CD14-positive monocyte (primary cell): ENCODE data around the gene ZNF626. TPM values are rescaled to one million over a fixed set of nuclear protein-coding genes. Genes with fewer than 3 reads are reported as not detected.

Experiments used
- DNase-seq, 3 donors: peaks; one replicate each; pipeline ENCODE4 v3.0.0-alpha.2; 2011 to 2022
- H2AFZ ChIP-seq: 2 replicates; pipeline ENCODE4 v1.6.0; 2012; ENCODE audit warnings: mild to moderate bottlenecking, low read depth, low read length, inconsistent platforms; ENCODE audit not compliant: insufficient read depth, poor library complexity, severe bottlenecking
- H3K27ac ChIP-seq, 2 donors: 1 replicate in 1 of 2; 2 replicates in 1 of 2; pipeline ENCODE4 v1.5.1; 2012 to 2013; ENCODE audit warnings: low read length in 2 of 2, control low read depth in 1 of 2, inconsistent platforms in 1 of 2, low read depth in 1 of 2, mild to moderate bottlenecking in 1 of 2
- H3K27me3 ChIP-seq, 2 donors: one replicate each; pipeline versions ENCODE4 v1.6.0 to v1.6.1; 2011 to 2013; ENCODE audit warnings: low read length in 2 of 2; ENCODE audit not compliant: control insufficient read depth in 2 of 2, insufficient read depth in 2 of 2
- H3K36me3 ChIP-seq, 2 donors: replicated peaks in 1 of 2; 1 replicate in 1 of 2; 2 replicates in 1 of 2; pipeline versions ENCODE4 v1.5.1 to v1.6.1; 2012 to 2013; ENCODE audit warnings: low read length in 2 of 2, control low read depth in 1 of 2, inconsistent platforms in 1 of 2, mild to moderate bottlenecking in 1 of 2; ENCODE audit not compliant: insufficient read depth in 2 of 2, control insufficient read depth in 1 of 2
- H3K4me1 ChIP-seq, 2 donors: 1 replicate in 1 of 2; 2 replicates in 1 of 2; pipeline versions ENCODE4 v1.5.1 to v1.6.1; 2012 to 2013; ENCODE audit warnings: low read length in 2 of 2, control low read depth in 1 of 2, inconsistent platforms in 1 of 2, mild to moderate bottlenecking in 1 of 2, moderate library complexity in 1 of 2; ENCODE audit not compliant: insufficient read depth in 2 of 2, control insufficient read depth in 1 of 2
- H3K4me2 ChIP-seq: replicated peaks from 2 replicates; pipeline ENCODE3; 2012; ENCODE audit warnings: low read length, moderate library complexity, mild to moderate bottlenecking; ENCODE audit not compliant: poor library complexity, severe bottlenecking; ENCODE audit errors: extremely low read depth
- H3K4me3 ChIP-seq, 3 experiments: fragments of 200-600 bp in 1 of 3; sonication (generic) in 1 of 3; replicated peaks in 1 of 3; 1 replicate in 2 of 3; 2 replicates in 1 of 3; pipeline ENCODE4 v1.5.1; 2011 to 2013; ENCODE audit warnings: low read length in 3 of 3, mild to moderate bottlenecking in 3 of 3, control low read depth in 2 of 3, low read depth in 2 of 3, inconsistent platforms in 1 of 3, moderate library complexity in 1 of 3
- H3K79me2 ChIP-seq: 2 replicates; pipeline ENCODE4 v1.6.0; 2012; ENCODE audit warnings: mild to moderate bottlenecking, control low read depth, inconsistent platforms, low read length, moderate library complexity; ENCODE audit not compliant: insufficient read depth
- H3K9ac ChIP-seq: 2 replicates; pipeline ENCODE4 v1.6.0; 2017; ENCODE audit warnings: low read length, mild to moderate bottlenecking; ENCODE audit not compliant: insufficient read depth, poor library complexity, severe bottlenecking
- H3K9me3 ChIP-seq, 2 donors: replicated peaks in 1 of 2; 1 replicate in 1 of 2; 2 replicates in 1 of 2; pipeline versions ENCODE4 v1.5.1 to v1.6.1; 2012 to 2013; ENCODE audit warnings: low read length in 2 of 2, control low read depth in 1 of 2; ENCODE audit not compliant: control insufficient read depth in 1 of 2, insufficient read depth in 1 of 2
- H4K20me1 ChIP-seq: 2 replicates; pipeline ENCODE4 v1.6.0; 2012; ENCODE audit warnings: mild to moderate bottlenecking, low read length, control low read depth, moderate library complexity; ENCODE audit not compliant: insufficient read depth
- H3K27ac Mint-ChIP-seq, 7 donors: one replicate each; pipeline ENCODE4 v1.8.0; 2020; ENCODE audit warnings: mild to moderate bottlenecking in 7 of 7, mixed read lengths in 7 of 7, moderate library complexity in 6 of 7, inconsistent platforms in 2 of 7
- H3K27me3 Mint-ChIP-seq, 3 donors: one replicate each; pipeline ENCODE4 v1.8.0; 2021 to 2022; ENCODE audit warnings: low read depth in 3 of 3, mild to moderate bottlenecking in 3 of 3, mixed read lengths in 3 of 3, moderate library complexity in 3 of 3, inconsistent platforms in 1 of 3
- H3K36me3 Mint-ChIP-seq, 2 donors: one replicate each; pipeline ENCODE4 v1.8.0; 2020; ENCODE audit warnings: mixed read lengths in 2 of 2, inconsistent platforms in 1 of 2, mild to moderate bottlenecking in 1 of 2
- H3K4me1 Mint-ChIP-seq: one replicate; pipeline ENCODE4 v1.8.0; 2020; ENCODE audit warnings: mild to moderate bottlenecking, mixed read lengths
- H3K4me3 Mint-ChIP-seq, 2 donors: one replicate each; pipeline ENCODE4 v1.8.0; 2020; ENCODE audit warnings: mild to moderate bottlenecking in 2 of 2, mixed read lengths in 2 of 2, moderate library complexity in 1 of 2
- H3K9me3 Mint-ChIP-seq, 7 donors: one replicate each; pipeline ENCODE4 v1.8.0; 2020 to 2022; ENCODE audit warnings: mixed read lengths in 7 of 7, mild to moderate bottlenecking in 6 of 7, moderate library complexity in 6 of 7, inconsistent platforms in 2 of 7
- WGBS: methylation state at CpG from one replicate; pipeline ENCODE4 v1.1.5; 2013; ENCODE audit warnings: missing lambda C conversion rate; ENCODE audit not compliant: insufficient coverage; 5-methylcytosine and 5-hydroxymethylcytosine counted together
- intact Hi-C, 2 donors: fragments of 100-400 bp; cut with micrococcal nuclease; formaldehyde crosslinking; loops; one replicate each; pipeline versions ENCODE4 v1.15.0 to v1.15.1; 2023
- polyA plus RNA-seq, 3 donors: library from polyadenylated mRNA; depleted of rRNA in 1 of 3; unstranded in 2 of 3; stranded (reverse) in 1 of 3; fragments of 300-500 nt in 2 of 3; fragments of >200 nt in 1 of 3; fragmentation: Illumina TruSeq in 2 of 3; gene quantifications; 1 replicate in 2 of 3; 2 replicates in 1 of 3; pipeline ENCODE4 v1.2.3, GENCODE V29; 2012 to 2021
- TF ChIP-seq, protein P1 (sequence below): fragments of 200-600 bp; IDR thresholded peaks from one replicate; pipeline ENCODE4 v1.8.0; 2022; ENCODE audit warnings: antibody characterized with exemption, mild to moderate bottlenecking

The ZNF626 gene
- polyA plus RNA-seq, 3 donors: 0.24 to 1.4 (median 0.40) TPM

DNA sequence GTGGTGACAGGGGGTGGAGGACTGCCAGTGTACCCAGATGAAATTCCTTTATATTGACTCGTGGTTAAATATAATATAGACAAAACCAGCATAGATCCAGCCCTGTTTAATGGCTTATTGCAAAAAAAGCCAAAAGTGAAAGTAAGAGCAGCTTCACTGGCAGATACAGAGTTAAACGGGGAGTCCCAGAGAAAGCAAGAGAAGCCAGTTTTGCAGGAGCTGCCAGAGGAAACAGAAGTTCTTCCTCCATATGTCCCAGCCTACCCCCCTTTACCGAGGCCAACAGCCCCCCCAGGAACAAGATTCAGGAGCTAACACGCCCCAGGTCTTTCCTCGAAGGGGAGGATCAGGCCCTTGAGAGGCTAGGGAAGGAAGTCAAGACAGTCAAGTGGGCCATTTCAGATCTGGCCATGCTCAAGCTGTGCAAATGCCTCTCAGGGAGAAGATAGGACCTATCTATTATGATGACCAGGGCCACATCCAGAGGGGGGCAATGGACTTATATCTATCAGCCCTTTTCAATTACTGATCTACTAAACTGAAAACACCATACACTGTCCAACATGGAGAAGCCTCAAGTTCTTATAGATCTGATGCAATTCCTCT, 48.6 kb downstream of the ZNF626 start:
- Histone ChIP-seq H4K20me1 (no peaks in the 10 kb centered on the region), H2AFZ (no peak overlapping the region), H3K27ac (no peak overlapping the region), H3K36me3 (no peaks in the 10 kb centered on the region), H3K4me1 (no peaks in the 10 kb centered on the region), H3K79me2 (no peaks in the 10 kb centered on the region), H3K4me3 (no peak overlapping the region), H3K4me2 (no peak overlapping the region), H3K27me3 (no peaks in the 10 kb centered on the region), H3K9ac (no peak overlapping the region), H3K9me3 (peaks cover 68 to 94% of the 10 kb centered on the region in 2 donors)
- H3K4me1 Mint-ChIP-seq: no peaks in the 10 kb centered on the region
- H3K27me3 Mint-ChIP-seq: no peaks in the 10 kb centered on the region
- no peak overlapping the region for H3K4me3 Mint-ChIP-seq
- no peaks in the 10 kb centered on the region for H3K36me3 Mint-ChIP-seq
- no peak for DNase-seq
- TF ChIP-seq, protein P1, sequence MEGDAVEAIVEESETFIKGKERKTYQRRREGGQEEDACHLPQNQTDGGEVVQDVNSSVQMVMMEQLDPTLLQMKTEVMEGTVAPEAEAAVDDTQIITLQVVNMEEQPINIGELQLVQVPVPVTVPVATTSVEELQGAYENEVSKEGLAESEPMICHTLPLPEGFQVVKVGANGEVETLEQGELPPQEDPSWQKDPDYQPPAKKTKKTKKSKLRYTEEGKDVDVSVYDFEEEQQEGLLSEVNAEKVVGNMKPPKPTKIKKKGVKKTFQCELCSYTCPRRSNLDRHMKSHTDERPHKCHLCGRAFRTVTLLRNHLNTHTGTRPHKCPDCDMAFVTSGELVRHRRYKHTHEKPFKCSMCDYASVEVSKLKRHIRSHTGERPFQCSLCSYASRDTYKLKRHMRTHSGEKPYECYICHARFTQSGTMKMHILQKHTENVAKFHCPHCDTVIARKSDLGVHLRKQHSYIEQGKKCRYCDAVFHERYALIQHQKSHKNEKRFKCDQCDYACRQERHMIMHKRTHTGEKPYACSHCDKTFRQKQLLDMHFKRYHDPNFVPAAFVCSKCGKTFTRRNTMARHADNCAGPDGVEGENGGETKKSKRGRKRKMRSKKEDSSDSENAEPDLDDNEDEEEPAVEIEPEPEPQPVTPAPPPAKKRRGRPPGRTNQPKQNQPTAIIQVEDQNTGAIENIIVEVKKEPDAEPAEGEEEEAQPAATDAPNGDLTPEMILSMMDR: no peak
- H3K27ac Mint-ChIP-seq: no peak overlapping the region
- H3K9me3 Mint-ChIP-seq: peaks cover 25 to 76% (median 56%) of the 10 kb centered on the region in 7 donors
- intact Hi-C loops: no loop called here
- WGBS: 10% methylated on average over 2 of the region's 5 CpGs

DNA sequence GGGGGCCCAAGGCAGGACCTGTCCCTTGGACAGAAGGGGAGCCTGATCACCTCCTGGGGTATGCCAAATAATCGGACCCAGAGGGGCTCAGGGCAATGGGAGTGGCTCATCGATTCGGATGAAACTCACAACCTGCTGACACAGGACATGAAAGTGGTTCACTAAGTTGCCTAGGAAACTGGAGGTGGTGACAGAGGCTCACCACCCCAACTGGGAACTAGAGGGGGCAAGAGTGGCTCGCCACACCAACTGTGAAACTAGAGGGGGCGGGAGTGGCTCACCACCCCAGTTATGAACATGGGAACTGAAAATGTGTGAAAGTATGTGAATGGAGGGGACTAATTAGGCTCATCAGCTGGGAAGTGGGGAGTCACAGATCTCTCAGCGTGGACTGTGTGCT, 49.5 kb downstream of the ZNF626 start:
- Histone ChIP-seq H3K36me3 (no peaks in the 10 kb centered on the region), H4K20me1 (no peaks in the 10 kb centered on the region), H3K9me3 (peaks cover 72 to 92% of the 10 kb centered on the region in 2 donors), H3K4me1 (no peaks in the 10 kb centered on the region), H3K4me2 (no peak overlapping the region), H3K27ac (no peak overlapping the region), H3K9ac (no peak overlapping the region), H3K27me3 (no peaks in the 10 kb centered on the region), H3K79me2 (no peaks in the 10 kb centered on the region), H2AFZ (no peak overlapping the region), H3K4me3 (no peak overlapping the region)
- H3K4me3 Mint-ChIP-seq: no peak overlapping the region
- no peak overlapping the region for H3K27ac Mint-ChIP-seq
- H3K27me3 Mint-ChIP-seq: no peaks in the 10 kb centered on the region
- TF ChIP-seq, protein P1: no peak
- H3K4me1 Mint-ChIP-seq: no peaks in the 10 kb centered on the region
- intact Hi-C loops: no loop called here
- peaks cover 25 to 75% (median 57%) of the 10 kb centered on the region in 7 donors for H3K9me3 Mint-ChIP-seq
- 95% methylated on average over 5 of the region's 6 CpGs for WGBS
- H3K36me3 Mint-ChIP-seq: no peaks in the 10 kb centered on the region
- DNase-seq: no peak
